H1 (cell line): ENCODE measurements around the gene ACAP3. TPM values are rescaled to one million over a fixed set of nuclear protein-coding genes. Genes with fewer than 3 reads are reported as not detected.

ENCODE experiments used
- BACH1 ChIP-seq: IDR thresholded peaks from 2 replicates; pipeline ENCODE4 v1.6.1; 2012; ENCODE audit warnings: low read length, improper control_type of control experiment
- BCL11A ChIP-seq, 2 experiments: IDR thresholded peaks; one replicate each; pipeline ENCODE4 v1.6.1; 2011; ENCODE audit warnings: low read depth in 2 of 2, low read length in 2 of 2, mild to moderate bottlenecking in 2 of 2
- BRCA1 ChIP-seq: IDR thresholded peaks from 2 replicates; pipeline ENCODE4 v1.6.1; 2012; ENCODE audit warnings: low read depth, low read length, improper control_type of control experiment
- CHD1 ChIP-seq: IDR thresholded peaks from 2 replicates; pipeline ENCODE4 v1.6.1; 2012; ENCODE audit warnings: low read depth, low read length, improper control_type of control experiment
- CTBP2 ChIP-seq: IDR thresholded peaks from 2 replicates; pipeline ENCODE4 v1.7.0; 2011; ENCODE audit warnings: borderline replicate concordance, mild to moderate bottlenecking, moderate library complexity, mixed read lengths, low read length; ENCODE audit not compliant: insufficient read depth, insufficient read length
- E2F6 ChIP-seq: IDR thresholded peaks from 2 replicates; pipeline ENCODE4 v1.6.1; 2012; ENCODE audit warnings: inconsistent platforms
- FOSL1 ChIP-seq: IDR thresholded peaks from 2 replicates; pipeline ENCODE4 v1.6.1; 2011; ENCODE audit warnings: mild to moderate bottlenecking, low read depth, low read length, moderate library complexity; ENCODE audit not compliant: insufficient read depth
- GABPA ChIP-seq: IDR thresholded peaks from 2 replicates; pipeline ENCODE4 v1.6.1; 2011; ENCODE audit warnings: mild to moderate bottlenecking, low read length, moderate library complexity, borderline replicate concordance; ENCODE audit not compliant: insufficient read depth
- KDM1A ChIP-seq: fragments of 200-600, 300-600 bp; sonication (generic); IDR thresholded peaks from 2 replicates; pipeline ENCODE4 v1.7.1; 2016; ENCODE audit warnings: mild to moderate bottlenecking, low read length, borderline replicate concordance
- KDM5A ChIP-seq: fragments of 200-600 bp; IDR thresholded peaks from 2 replicates; pipeline ENCODE4 v1.7.1; 2012; ENCODE audit warnings: mild to moderate bottlenecking, low read length, inconsistent platforms, mixed read lengths
- NANOG ChIP-seq: IDR thresholded peaks from 2 replicates; pipeline ENCODE4 v1.6.1; 2011; ENCODE audit warnings: low read length, low read depth, mild to moderate bottlenecking, inconsistent platforms; ENCODE audit not compliant: insufficient read depth, poor library complexity, severe bottlenecking
- RBBP5 ChIP-seq: IDR thresholded peaks from 2 replicates; pipeline ENCODE4 v1.7.1; 2012; ENCODE audit warnings: low read depth, mild to moderate bottlenecking, inconsistent platforms, low read length, moderate library complexity, borderline replicate concordance
- RNF2 ChIP-seq: fragments of 200-900, 300-1000 bp; sonication (generic); IDR thresholded peaks from 2 replicates; pipeline ENCODE4 v1.7.1; 2016; ENCODE audit warnings: borderline replicate concordance, low read depth, mild to moderate bottlenecking, antibody characterized with exemption, low read length; ENCODE audit not compliant: poor library complexity, severe bottlenecking; ENCODE audit errors: missing control alignments
- SAP30 ChIP-seq: fragments of 300-600 bp; sonication (generic); IDR thresholded peaks from 2 replicates; pipeline ENCODE4 v1.7.1; 2012; ENCODE audit warnings: low read length, moderate library complexity, mild to moderate bottlenecking, inconsistent platforms; ENCODE audit not compliant: insufficient read depth, insufficient replicate concordance
- SIN3A ChIP-seq, 2 experiments: IDR thresholded peaks in 1 of 2; conservative IDR thresholded peaks in 1 of 2; 2 replicates each; pipeline ENCODE4 v1.6.1; 2011 to 2012; ENCODE audit warnings: low read length in 2 of 2, improper control_type of control experiment in 1 of 2, low read depth in 1 of 2, mild to moderate bottlenecking in 1 of 2
- SP4 ChIP-seq: IDR thresholded peaks from 2 replicates; pipeline ENCODE4 v1.6.1; 2012; ENCODE audit warnings: low read length, inconsistent platforms
- SRF ChIP-seq: IDR thresholded peaks from 2 replicates; pipeline ENCODE4 v1.6.1; 2011; ENCODE audit warnings: mild to moderate bottlenecking, low read depth, low read length, moderate library complexity
- TAF1 ChIP-seq: IDR thresholded peaks from 2 replicates; pipeline ENCODE4 v1.6.1; 2011; ENCODE audit warnings: mild to moderate bottlenecking, low read depth, low read length
- polyA plus RNA-seq, 7 experiments: library from polyadenylated mRNA; depleted of rRNA in 3 of 7; stranded (reverse) in 5 of 7; unstranded in 2 of 7; fragments of >200 nt in 5 of 7; fragments of 200-250 nt in 2 of 7; gene quantifications; 1 replicate in 5 of 7; 2 replicates in 1 of 7; 4 replicates in 1 of 7; pipeline versions ENCODE4 v1.2.1 to v1.2.3, GENCODE V29; 2011 to 2013; ENCODE audit warnings: missing spikeins in 2 of 7, mixed read lengths in 2 of 7
- total RNA-seq: library from RNA; stranded (reverse); fragmentation: NEBNext Ultra II Directional; extraction: Animal tissue kit (Norgen Biotek cat#: 25700); gene quantifications from 2 replicates; pipeline ENCODE4 v1.2.1, GENCODE V29; 2021
- TF ChIP-seq, protein P1 (sequence below): IDR thresholded peaks from 2 replicates; pipeline ENCODE4 v1.6.1; 2011; ENCODE audit warnings: low read length, improper control_type of control experiment

ACAP3 gene
- total and polyA plus RNA-seq, 2 of the 8 experiments (the other 6 are each of a cell fraction or from before 2014, with no cell fraction given), result 14.8 to 28.3 TPM

- peak; percentile 10 for TF ChIP-seq NANOG
- TF ChIP-seq KDM1A, result 0 out of 2 replicates have a peak, but pooled peaks have one; percentile 31
- TF ChIP-seq KDM5A, result no peak
- peak; percentile 41; the same call in 1 of the 2 replicates for TF ChIP-seq RBBP5
- no peak for TF ChIP-seq BACH1
- TF ChIP-seq CHD1, result no peak
- no peak for TF ChIP-seq BCL11A (IDR thresholded peaks at IDR 0.05; ENCODE audit: low read depth in 2 of 2, low read length in 2 of 2)
- TF ChIP-seq BRCA1, result no peak
- TF ChIP-seq SP4, result no peak
- no peak for TF ChIP-seq RNF2
- no peak for TF ChIP-seq FOSL1
- TF ChIP-seq E2F6, result peak; percentile 56
- TF ChIP-seq SRF, result no peak
- TF ChIP-seq GABPA, result peak; percentile 86
- peak in 1 of 2 experiments; percentile 54; a peak in 1 of 4 replicates for TF ChIP-seq SIN3A (conservative IDR thresholded peaks at IDR 0.05 in 1 of 2, IDR thresholded peaks at IDR 0.05 in 1 of 2; ENCODE audit: low read depth in 1 of 2, low read length in 2 of 2)
- TF ChIP-seq CTBP2, result no peak
- no peak for TF ChIP-seq SAP30
- peak; percentile 74 for TF ChIP-seq TAF1
- TF ChIP-seq, protein P1, sequence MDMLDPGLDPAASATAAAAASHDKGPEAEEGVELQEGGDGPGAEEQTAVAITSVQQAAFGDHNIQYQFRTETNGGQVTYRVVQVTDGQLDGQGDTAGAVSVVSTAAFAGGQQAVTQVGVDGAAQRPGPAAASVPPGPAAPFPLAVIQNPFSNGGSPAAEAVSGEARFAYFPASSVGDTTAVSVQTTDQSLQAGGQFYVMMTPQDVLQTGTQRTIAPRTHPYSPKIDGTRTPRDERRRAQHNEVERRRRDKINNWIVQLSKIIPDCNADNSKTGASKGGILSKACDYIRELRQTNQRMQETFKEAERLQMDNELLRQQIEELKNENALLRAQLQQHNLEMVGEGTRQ, result no peak
These were observed 34.0 kb downstream of the ACAP3 start, which contains the start of gene UBE2J2 (continued) for GRCh38 chr1:1273512-1274298.
